Inflammatory macrophage treated with lipopolysaccharide for 1 hour (primary cell): ENCODE results near the gene KCNAB2.

Experiments used
- DNase-seq, 2 donors: peaks; one replicate each; pipeline ENCODE4 v3.0.0-alpha.2; 2020 to 2022

The KCNAB2 gene

GRCh38 chr1:6084781-6085495, 39.2 kb downstream of the KCNAB2 start:
- no peak for DNase-seq

DNA sequence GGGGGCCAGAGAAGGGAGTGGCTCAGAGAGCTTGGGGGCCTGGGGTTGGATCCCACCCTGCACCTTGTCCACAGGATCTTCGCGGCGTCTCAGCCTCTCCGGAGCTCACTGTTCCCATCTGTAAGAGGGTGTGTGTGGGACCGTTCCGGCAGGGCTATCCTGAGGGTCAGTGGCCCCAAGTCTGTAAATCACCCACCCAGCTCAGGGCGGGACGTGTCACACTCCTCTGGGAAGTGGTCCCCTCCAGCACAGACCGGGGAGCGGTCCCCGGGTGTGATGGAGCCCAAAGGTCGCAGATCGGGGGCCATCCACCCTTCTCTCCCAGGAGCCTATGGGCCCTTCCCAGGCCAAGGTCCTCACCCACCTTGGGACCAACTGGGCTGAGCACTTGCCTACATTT, 40.0 kb downstream of the KCNAB2 start:
- no peak for DNase-seq

DNA sequence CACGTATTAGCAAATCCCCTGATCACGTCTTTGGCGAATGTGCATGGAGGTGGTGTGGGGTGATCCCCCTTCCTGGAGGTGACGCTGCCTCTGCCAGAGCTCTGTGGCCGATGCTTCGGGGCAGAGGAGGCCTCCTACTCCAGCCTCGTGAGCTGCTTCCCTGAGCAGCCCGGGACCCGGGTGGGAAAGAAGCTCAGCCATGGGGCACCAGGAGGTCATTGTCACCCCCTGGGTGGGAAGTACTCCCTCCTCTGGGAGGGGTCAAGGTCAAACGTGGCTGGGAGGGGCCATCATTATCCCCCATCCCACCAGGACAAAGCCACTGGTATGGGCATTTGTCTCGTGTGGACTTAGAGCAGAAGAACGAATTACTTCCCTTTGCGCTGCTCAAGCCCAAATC, 40.7 kb downstream of the KCNAB2 start:
- no peak for DNase-seq

DNA sequence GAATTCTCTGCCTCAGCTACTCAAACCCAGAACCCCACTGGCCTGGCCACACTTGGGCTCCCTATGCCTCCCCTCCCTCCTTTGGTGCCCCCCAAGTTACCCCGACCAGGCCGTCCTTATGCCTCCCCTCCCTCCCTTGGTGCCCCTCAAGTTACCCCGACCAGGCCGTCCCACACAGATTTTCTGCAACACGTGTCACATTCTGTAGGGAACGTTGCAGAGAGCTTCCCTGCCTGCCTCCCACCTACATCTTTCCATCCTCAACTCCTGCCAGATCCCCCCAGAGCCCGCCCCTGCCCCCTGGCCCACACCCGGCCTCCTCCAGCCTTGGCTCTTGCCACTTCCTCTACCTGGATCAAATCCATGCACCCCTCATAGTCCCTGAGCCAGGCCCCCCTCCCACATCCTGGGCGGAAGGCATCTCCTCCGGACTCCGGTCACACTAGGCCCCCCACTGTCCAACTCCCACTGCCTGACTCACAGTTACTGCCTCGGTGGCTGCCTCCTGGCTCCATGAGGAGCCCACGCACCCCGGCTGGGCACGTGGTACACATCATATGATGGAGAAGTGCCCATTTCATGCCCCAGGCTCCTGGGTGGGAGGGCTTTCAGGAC, 41.2 kb downstream of the KCNAB2 start:
- peak in 1 of 2 donors; percentile 12 for DNase-seq

DNA sequence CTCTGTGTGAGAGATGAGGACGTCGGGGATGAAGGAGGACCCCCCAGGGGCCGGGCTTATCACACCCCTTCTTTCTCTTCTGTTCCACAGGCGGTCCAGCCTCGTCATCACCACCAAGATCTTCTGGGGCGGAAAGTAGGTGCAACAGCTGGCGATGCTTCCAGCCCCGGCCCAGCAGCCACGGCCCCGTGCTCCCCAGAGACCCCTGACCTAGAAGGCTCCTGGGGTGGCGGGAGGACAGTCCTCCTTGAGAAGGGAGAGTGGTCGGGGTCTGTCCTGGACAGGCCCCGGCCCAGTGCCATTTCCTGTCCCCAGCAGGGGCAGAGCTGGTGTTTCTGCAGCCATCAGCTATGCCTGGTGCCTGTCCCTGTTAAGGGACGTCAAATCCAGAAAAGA, 41.7 kb downstream of the KCNAB2 start:
- no peak for DNase-seq

- no peak for DNase-seq
Measured at GRCh38 chr1:6087958-6088357, 42.3 kb downstream of the KCNAB2 start.

- no peak for DNase-seq
Measured at GRCh38 chr1:6088956-6089355, 43.3 kb downstream of the KCNAB2 start.

GRCh38 chr1:6090288-6090687, 44.6 kb downstream of the KCNAB2 start:
- DNase-seq: no peak

- no peak for DNase-seq
Measured at GRCh38 chr1:6090996-6091822, 45.5 kb downstream of the KCNAB2 start.

DNA sequence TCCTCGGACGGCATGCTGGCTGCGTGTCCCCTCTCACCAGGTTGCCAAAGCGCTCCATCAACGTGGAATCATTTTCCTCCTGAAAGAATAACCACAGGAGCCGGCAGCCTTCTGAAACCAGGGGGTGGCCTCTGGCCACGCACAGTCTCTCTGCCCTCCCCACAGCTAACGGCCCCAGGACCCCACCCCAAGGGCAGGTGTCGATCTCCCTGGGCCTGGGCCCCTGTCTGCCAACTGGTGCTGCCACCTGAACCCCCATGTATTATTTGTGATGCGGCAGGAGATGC, 46.1 kb downstream of the KCNAB2 start:
- DNase-seq: no peak

- DNase-seq: no peak
Measured at GRCh38 chr1:6092211-6092610, 46.5 kb downstream of the KCNAB2 start.

DNA sequence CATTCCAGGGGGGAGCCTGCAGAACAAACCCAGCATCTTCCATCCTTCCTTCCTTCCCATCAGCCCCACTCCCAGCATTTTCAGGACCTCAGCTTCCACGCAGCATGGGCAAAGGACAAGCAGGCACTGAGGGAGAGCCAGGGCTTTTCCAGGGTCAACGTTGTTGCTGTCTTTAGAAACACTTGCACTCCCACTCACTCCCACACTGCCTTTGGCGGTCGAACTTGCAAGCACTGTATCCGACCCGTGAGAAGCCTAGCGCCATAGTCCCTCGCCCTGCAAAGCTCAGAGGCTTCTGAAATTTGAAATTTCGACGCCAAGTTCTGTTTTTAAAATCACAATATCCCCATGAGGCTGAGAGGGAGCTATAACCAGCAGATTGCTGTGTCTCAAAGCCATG, 47.4 kb downstream of the KCNAB2 start:
- peak; percentile 25 to 64 for DNase-seq

GRCh38 chr1:6093611-6094010, 47.9 kb downstream of the KCNAB2 start:
- DNase-seq: no peak

DNA sequence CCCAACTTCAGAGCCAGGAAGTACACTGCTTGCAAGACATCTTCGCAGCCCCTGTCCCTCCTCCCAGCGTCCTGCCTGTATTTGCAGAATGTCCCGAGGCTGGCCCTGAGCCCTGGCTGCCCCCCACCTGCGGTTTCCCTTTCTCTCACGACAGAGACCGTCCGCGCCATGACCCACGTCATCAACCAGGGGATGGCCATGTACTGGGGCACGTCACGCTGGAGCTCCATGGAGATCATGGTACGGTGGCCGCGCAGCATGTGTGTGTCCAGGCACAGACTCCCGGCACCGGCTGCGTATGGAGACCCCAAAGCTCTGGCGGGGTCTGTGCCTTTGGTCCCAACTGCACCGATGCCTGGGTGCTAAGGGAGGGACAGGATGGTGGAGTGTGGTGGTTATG, 48.6 kb downstream of the KCNAB2 start:
- DNase-seq: no peak

DNA sequence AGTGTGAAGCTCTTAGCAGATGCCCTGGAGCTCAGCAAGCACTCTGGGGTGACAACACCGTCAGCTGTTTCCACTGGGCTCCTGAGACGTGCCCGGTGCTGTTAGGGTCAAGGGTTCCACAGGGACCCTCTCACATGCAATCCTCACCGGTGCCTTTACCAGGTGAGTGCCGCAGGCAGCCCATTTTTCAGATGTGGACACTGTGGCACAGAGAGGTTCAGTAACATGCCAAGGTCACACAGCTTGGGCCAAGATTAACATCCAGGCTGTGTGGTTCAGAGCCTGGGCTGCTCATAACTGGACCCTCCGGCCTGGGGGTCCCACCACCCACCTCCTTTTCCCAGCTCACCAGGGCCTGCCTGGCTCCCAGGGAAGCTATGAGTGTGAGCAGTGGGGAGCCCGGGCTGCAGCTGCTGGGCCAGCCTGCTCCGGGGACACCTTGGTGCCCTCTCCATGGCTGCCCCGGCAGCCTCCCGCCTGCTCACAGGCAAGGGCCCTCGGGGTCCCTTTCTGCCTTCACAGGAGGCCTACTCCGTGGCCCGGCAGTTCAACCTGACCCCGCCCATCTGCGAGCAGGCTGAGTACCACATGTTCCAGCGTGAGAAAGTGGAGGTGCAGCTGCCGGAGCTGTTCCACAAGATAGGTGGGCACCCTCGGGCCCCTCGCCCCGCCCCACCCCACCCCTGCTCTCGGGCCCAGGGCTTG, 49.3 kb downstream of the KCNAB2 start:
- no peak for DNase-seq

- no peak for DNase-seq
Measured at GRCh38 chr1:6095511-6096242, 50.0 kb downstream of the KCNAB2 start.

DNA sequence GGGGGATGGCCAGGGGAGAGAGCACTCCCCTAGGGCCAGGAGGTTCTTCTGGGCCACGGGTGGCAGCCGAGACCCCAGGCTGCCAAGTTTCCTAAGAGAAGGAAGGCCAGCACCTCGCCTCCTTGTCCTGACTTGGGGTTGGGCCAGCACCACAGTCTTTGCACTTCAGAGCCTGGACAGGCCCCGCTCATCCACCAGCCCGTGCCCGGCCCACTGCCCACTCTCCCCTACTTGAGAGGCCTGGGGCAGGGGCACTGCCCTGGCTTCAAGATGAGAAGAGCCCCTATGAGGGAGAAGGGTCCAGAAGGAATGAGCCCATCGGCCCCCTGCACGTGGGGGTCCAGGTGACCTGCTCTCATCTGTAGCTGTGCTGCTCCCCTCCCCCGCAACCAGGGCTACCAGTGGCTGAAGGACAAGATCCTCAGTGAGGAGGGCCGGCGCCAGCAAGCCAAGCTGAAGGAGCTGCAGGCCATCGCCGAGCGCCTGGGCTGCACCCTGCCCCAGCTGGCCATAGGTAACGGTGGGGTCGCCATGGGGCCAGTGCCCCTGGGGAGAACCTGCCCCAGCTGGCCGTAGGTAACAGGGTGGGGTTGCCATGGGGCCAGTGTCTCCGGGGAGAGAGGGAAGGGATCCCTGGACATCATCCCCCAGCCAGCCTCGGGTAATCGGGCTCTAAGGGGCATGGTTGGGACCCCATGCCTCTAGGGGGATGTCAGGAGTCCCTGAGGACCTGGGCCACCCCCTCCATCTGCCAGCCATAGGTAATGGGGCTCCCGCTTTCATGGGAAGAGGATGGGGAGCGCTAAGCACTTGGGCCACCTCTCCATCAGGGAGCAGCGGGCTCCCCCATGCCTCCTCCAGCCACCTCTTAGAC, 50.8 kb downstream of the KCNAB2 start:
- DNase-seq: no peak

DNA sequence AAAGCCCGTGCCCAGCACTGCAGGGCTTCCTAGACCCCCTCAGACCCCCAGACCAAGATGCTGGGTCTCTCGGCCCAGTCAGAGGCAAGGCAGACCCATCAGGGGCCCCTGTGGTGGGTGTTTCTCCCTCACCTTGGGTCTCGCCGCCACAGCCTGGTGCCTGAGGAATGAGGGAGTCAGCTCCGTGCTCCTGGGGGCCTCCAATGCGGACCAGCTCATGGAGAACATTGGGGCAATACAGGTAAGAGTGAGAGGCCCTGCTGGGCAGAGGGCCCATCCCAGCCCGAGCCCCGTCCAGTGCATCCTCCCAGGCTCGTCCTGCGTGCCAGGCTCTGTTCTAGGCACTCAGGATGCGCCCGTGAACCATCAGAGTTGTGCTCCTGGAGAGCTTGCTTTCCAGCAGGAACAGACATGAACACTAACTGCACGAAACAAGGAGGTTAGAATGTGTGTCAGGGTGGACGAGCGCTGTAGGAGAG, 51.5 kb downstream of the KCNAB2 start:
- no peak for DNase-seq

DNA sequence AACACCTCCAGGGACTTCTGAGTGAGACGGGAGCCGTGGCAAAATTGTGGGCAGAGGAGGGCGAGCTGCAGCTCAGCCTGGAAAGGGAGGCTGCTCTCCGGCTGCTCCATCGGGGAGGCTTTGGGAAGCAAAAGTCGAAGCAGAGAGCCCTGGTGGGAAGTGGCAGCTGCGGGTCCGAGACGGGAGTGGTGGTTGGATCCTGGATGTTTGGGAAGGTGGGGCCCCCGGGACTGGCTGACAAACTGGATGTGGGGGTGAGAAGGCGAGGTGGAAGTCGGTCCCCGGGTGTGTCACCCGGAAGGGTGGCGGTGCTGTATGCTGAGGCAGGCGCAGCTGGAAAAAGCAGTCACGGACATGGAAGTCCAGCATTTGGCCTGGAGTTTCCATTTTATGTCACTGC, 52.1 kb downstream of the KCNAB2 start:
- no peak for DNase-seq

GRCh38 chr1:6098303-6099215, 52.9 kb downstream of the KCNAB2 start:
- DNase-seq: no peak

DNA sequence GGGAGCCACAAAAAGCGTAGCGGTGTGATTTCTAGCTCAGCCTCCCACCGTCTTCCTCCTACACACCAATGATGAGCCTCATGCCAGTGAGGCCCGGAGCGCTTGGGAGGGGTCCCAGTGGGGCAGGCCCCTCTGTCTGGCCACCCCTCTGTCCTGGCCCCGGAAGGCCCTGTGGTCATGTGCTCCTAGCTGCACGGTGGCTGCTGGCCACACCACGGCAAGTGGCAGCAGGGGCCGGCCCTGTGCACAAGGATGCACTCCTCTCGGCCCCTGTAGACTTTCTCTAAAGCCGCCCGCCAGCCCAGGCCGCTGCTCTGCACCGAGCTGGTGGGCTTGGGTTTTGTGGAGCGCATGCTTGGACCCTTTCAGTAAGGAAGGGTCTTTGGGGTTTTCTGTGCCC, 53.6 kb downstream of the KCNAB2 start:
- no peak for DNase-seq
